ENCODE data around the gene ANKRD37.

Gene ANKRD37

GRCh38 chr4:185379326-185380295 is 17.0 kb upstream of the ANKRD37 start:
- no peak for DNase-seq (ENCODE audit: low read depth in 2 of 2)

GRCh38 chr4:185380320-185380719 is 16.3 kb upstream of the ANKRD37 start:
- no peak for DNase-seq (ENCODE audit: low read depth in 2 of 2)

GRCh38 chr4:185381288-185382196 is 15.1 kb upstream of the ANKRD37 start:
- no peak for DNase-seq (ENCODE audit: low read depth in 2 of 2)

GRCh38 chr4:185382754-185383153 is 13.9 kb upstream of the ANKRD37 start:
- no peak for DNase-seq (ENCODE audit: low read depth in 2 of 2)

GRCh38 chr4:185383451-185383850 is 13.2 kb upstream of the ANKRD37 start:
- DNase-seq (ENCODE audit: low read depth in 2 of 2): no peak

- no peak for DNase-seq (ENCODE audit: low read depth in 2 of 2)
Observed at GRCh38 chr4:185384061-185384460, 12.6 kb upstream of the ANKRD37 start.

GRCh38 chr4:185384930-185385331 is 11.7 kb upstream of the ANKRD37 start:
- no peak for DNase-seq (ENCODE audit: low read depth in 2 of 2)

GRCh38 chr4:185387957-185388356 is 8.7 kb upstream of the ANKRD37 start:
- no peak for DNase-seq (ENCODE audit: low read depth in 2 of 2)

- no peak for DNase-seq (ENCODE audit: low read depth in 2 of 2)
Observed at GRCh38 chr4:185390941-185391340, 5.7 kb upstream of the ANKRD37 start.

- no peak for DNase-seq (ENCODE audit: low read depth in 2 of 2)
Observed at GRCh38 chr4:185392156-185392555, 4.5 kb upstream of the ANKRD37 start.

- no peak for DNase-seq (ENCODE audit: low read depth in 2 of 2)
Observed at GRCh38 chr4:185394568-185395237, 1.9 kb upstream of the ANKRD37 start.

GRCh38 chr4:185395238-185395955 is 1.2 kb upstream of the ANKRD37 start, which contains the start of gene LRP2BP:
Gene LRP2BP, minus strand, starts transcription at chr4:185395924. Its CDS starts 17,738 bp downstream, at chr4:185378186.
- no peak for DNase-seq (ENCODE audit: low read depth in 2 of 2)

GRCh38 chr4:185395956-185396723 is 501 bp upstream of the ANKRD37 start:
- DNase-seq (ENCODE audit: low read depth in 2 of 2): peak; percentile 91

- DNase-seq (ENCODE audit: low read depth in 2 of 2): no peak
Observed at GRCh38 chr4:185398618-185399017, 2.0 kb downstream of the ANKRD37 start.

GRCh38 chr4:185399466-185399865 is 2.8 kb downstream of the ANKRD37 start:
- no peak for DNase-seq (ENCODE audit: low read depth in 2 of 2)

- no peak for DNase-seq (ENCODE audit: low read depth in 2 of 2)
Observed at GRCh38 chr4:185404031-185404430, 7.4 kb downstream of the ANKRD37 start.

- no peak for DNase-seq (ENCODE audit: low read depth in 2 of 2)
Observed at GRCh38 chr4:185405296-185405999, 8.8 kb downstream of the ANKRD37 start.

- no peak for DNase-seq (ENCODE audit: low read depth in 2 of 2)
Observed at GRCh38 chr4:185408432-185408831, 11.8 kb downstream of the ANKRD37 start.

- DNase-seq (ENCODE audit: low read depth in 2 of 2): no peak
Observed at GRCh38 chr4:185411849-185412248, 15.2 kb downstream of the ANKRD37 start.

- DNase-seq (ENCODE audit: low read depth in 2 of 2): no peak
Observed at GRCh38 chr4:185412412-185412811, 15.8 kb downstream of the ANKRD37 start.
